H1 (cell line): Measurements from ENCODE around the gene ZNF229. TPM values are rescaled to one million over a fixed set of nuclear protein-coding genes. Genes with fewer than 3 reads are reported as not detected.

Source experiments
- CTCF ChIA-PET: fragments of 300-600 bp; sonication (Branson Sonifier 250); formaldehyde crosslinking; loops from one replicate; lab custom pipeline; 2021; ENCODE audit not compliant: partially characterized antibody; lab: Charles Lee
- POLR2A ChIA-PET: fragments of 300-600 bp; sonication (Branson Sonifier 250); formaldehyde crosslinking; loops from one replicate; lab custom pipeline; 2021; ENCODE audit warnings: inconsistent platforms; ENCODE audit not compliant: partially characterized antibody; lab: Charles Lee
- DNase-seq, 2 experiments: peaks; one replicate each; pipeline versions ENCODE4 v3.0.0 to v3.0.0-alpha.2; 2010 to 2022; ENCODE audit warnings: low spot score in 2 of 2, low read depth in 1 of 2, mixed read lengths in 1 of 2
- FAIRE-seq: peaks from 2 replicates; lab custom pipeline; 2011; peaks lifted over from hg19 to GRCh38; lab: Jason Lieb, UNC
- H2AFZ ChIP-seq: 2 replicates; pipeline ENCODE4 v1.8.1; 2012; ENCODE audit warnings: low read length, inconsistent platforms
- H2AK5ac ChIP-seq: 2 replicates; pipeline ENCODE4 v1.6.1; 2013; ENCODE audit warnings: low read depth, low read length
- H2BK120ac ChIP-seq: replicated peaks from 2 replicates; pipeline ENCODE3; 2013; ENCODE audit warnings: low read depth, low read length, inconsistent platforms
- H2BK12ac ChIP-seq: 2 replicates; pipeline ENCODE4 v1.6.1; 2013; ENCODE audit warnings: low read depth, low read length
- H2BK15ac ChIP-seq: 2 replicates; pipeline ENCODE4 v1.6.1; 2013; ENCODE audit warnings: low read length
- H2BK20ac ChIP-seq: 2 replicates; pipeline ENCODE4 v1.6.1; 2013; ENCODE audit warnings: low read length
- H2BK5ac ChIP-seq: 2 replicates; pipeline ENCODE4 v1.6.1; 2013; ENCODE audit warnings: low read depth, low read length
- H3K14ac ChIP-seq: 2 replicates; pipeline ENCODE4 v1.6.1; 2013; ENCODE audit warnings: inconsistent platforms; ENCODE audit not compliant: insufficient read length
- H3K18ac ChIP-seq: 2 replicates; pipeline ENCODE4 v1.6.1; 2013; ENCODE audit warnings: low read length; ENCODE audit errors: extremely low read depth
- H3K23ac ChIP-seq: 2 replicates; pipeline ENCODE4 v1.6.1; 2013; ENCODE audit warnings: inconsistent platforms; ENCODE audit not compliant: insufficient read length
- H3K23me2 ChIP-seq: 2 replicates; pipeline ENCODE4 v1.6.1; 2013; ENCODE audit warnings: low read depth, low read length
- H3K27ac ChIP-seq: 2 replicates; pipeline ENCODE4 v1.6.1; 2011; ENCODE audit warnings: low read depth, low read length, inconsistent platforms
- H3K27me3 ChIP-seq, 4 experiments: replicated peaks in 1 of 4; 1 replicate in 1 of 4; 2 replicates in 3 of 4; pipeline versions ENCODE4 v1.6.1 to v1.8.1; 2011 to 2013; ENCODE audit warnings: low read length in 3 of 4, mild to moderate bottlenecking in 3 of 4, inconsistent platforms in 2 of 4, mixed read lengths in 2 of 4, moderate library complexity in 1 of 4; ENCODE audit not compliant: control insufficient read depth in 3 of 4, insufficient read depth in 3 of 4; ENCODE audit errors: extremely low read depth in 1 of 4
- H3K36me3 ChIP-seq, 4 experiments: 2 replicates each; pipeline versions ENCODE4 v1.6.1 to v1.8.1; 2011 to 2013; ENCODE audit warnings: mild to moderate bottlenecking in 4 of 4, low read length in 3 of 4, moderate library complexity in 2 of 4, control low read depth in 1 of 4, inconsistent platforms in 1 of 4; ENCODE audit not compliant: insufficient read depth in 4 of 4, control insufficient read depth in 2 of 4
- H3K4ac ChIP-seq: replicated peaks from 2 replicates; pipeline ENCODE3; 2013; ENCODE audit warnings: low read length, low read depth, mixed read lengths, inconsistent platforms; ENCODE audit not compliant: insufficient read length
- H3K4me1 ChIP-seq, 4 experiments: replicated peaks in 1 of 4; 1 replicate in 1 of 4; 2 replicates in 3 of 4; pipeline versions ENCODE4 v1.6.1 to v1.8.1; 2011 to 2013; ENCODE audit warnings: low read length in 3 of 4, inconsistent platforms in 2 of 4, mixed read lengths in 1 of 4; ENCODE audit not compliant: insufficient read depth in 4 of 4, control insufficient read depth in 3 of 4
- H3K4me2 ChIP-seq, 2 experiments: 2 replicates each; pipeline versions ENCODE4 v1.6.1 to v1.8.1; 2011 to 2013; ENCODE audit warnings: low read depth in 2 of 2, low read length in 2 of 2, control low read depth in 1 of 2, inconsistent platforms in 1 of 2, mild to moderate bottlenecking in 1 of 2; ENCODE audit not compliant: insufficient read depth in 1 of 2
- H3K4me3 ChIP-seq, 4 experiments: fragments of 200-600, 300-600 bp in 1 of 4; sonication (generic), shearing (Covaris generic), sonication (Bioruptor Twin) in 1 of 4; 2 replicates each; pipeline versions ENCODE4 v1.5.1 to v1.8.1; 2011 to 2016; ENCODE audit warnings: low read length in 4 of 4, low read depth in 3 of 4, control low read depth in 2 of 4, inconsistent platforms in 2 of 4, mild to moderate bottlenecking in 2 of 4, mixed read lengths in 1 of 4, moderate library complexity in 1 of 4; ENCODE audit not compliant: insufficient read depth in 2 of 4; ENCODE audit errors: extremely low read depth in 1 of 4
- H3K56ac ChIP-seq: replicated peaks from 2 replicates; pipeline ENCODE3; 2013; ENCODE audit warnings: low read depth, mild to moderate bottlenecking, mixed read lengths, low read length, inconsistent platforms; ENCODE audit not compliant: insufficient read length
- H3K79me1 ChIP-seq: 2 replicates; pipeline ENCODE4 v1.6.1; 2013; ENCODE audit warnings: low read depth, low read length, control low read depth
- H3K79me2 ChIP-seq, 2 experiments: 2 replicates each; pipeline versions ENCODE4 v1.6.1 to v1.8.1; 2012 to 2013; ENCODE audit warnings: low read length in 2 of 2, mild to moderate bottlenecking in 2 of 2, inconsistent platforms in 1 of 2; ENCODE audit not compliant: insufficient read depth in 2 of 2, control insufficient read depth in 1 of 2
- H3K9ac ChIP-seq, 4 experiments: replicated peaks in 1 of 4; 1 replicate in 1 of 4; 2 replicates in 3 of 4; pipeline versions ENCODE4 v1.6.1 to v1.8.1; 2011 to 2013; ENCODE audit warnings: low read depth in 3 of 4, low read length in 3 of 4, control low read depth in 2 of 4, mild to moderate bottlenecking in 2 of 4, moderate library complexity in 2 of 4, inconsistent platforms in 1 of 4; ENCODE audit errors: extremely low read depth in 1 of 4
- H3K9me3 ChIP-seq, 2 experiments: 2 replicates each; pipeline versions ENCODE4 v1.6.1 to v1.8.1; 2012 to 2013; ENCODE audit warnings: mild to moderate bottlenecking in 2 of 2, moderate library complexity in 2 of 2, control low read depth in 1 of 2, inconsistent platforms in 1 of 2, low read depth in 1 of 2, low read length in 1 of 2, mixed read lengths in 1 of 2; ENCODE audit not compliant: insufficient read depth in 2 of 2
- H4K20me1 ChIP-seq, 2 experiments: replicated peaks in 1 of 2; 2 replicates each; pipeline versions ENCODE3 to v1.8.1; 2011 to 2013; ENCODE audit warnings: inconsistent platforms in 2 of 2, low read length in 2 of 2, mild to moderate bottlenecking in 1 of 2; ENCODE audit not compliant: insufficient read depth in 2 of 2, control insufficient read depth in 1 of 2
- H4K5ac ChIP-seq: 2 replicates; pipeline ENCODE4 v1.6.1; 2013; ENCODE audit warnings: low read length, low read depth, mixed read lengths, inconsistent platforms; ENCODE audit not compliant: insufficient read length
- H4K8ac ChIP-seq: 2 replicates; pipeline ENCODE4 v1.8.0; 2013; ENCODE audit warnings: mild to moderate bottlenecking, moderate library complexity, low read length, inconsistent platforms; ENCODE audit not compliant: insufficient read depth; ENCODE audit errors: extremely low read depth
- H4K91ac ChIP-seq: replicated peaks from 2 replicates; pipeline ENCODE3; 2013; ENCODE audit warnings: low read length, mixed read lengths, inconsistent platforms; ENCODE audit not compliant: insufficient read length
- CTBP2 ChIP-seq: IDR thresholded peaks from 2 replicates; pipeline ENCODE4 v1.7.0; 2011; ENCODE audit warnings: borderline replicate concordance, mild to moderate bottlenecking, moderate library complexity, mixed read lengths, low read length; ENCODE audit not compliant: insufficient read depth, insufficient read length
- GABPA ChIP-seq: IDR thresholded peaks from 2 replicates; pipeline ENCODE4 v1.6.1; 2011; ENCODE audit warnings: mild to moderate bottlenecking, low read length, moderate library complexity, borderline replicate concordance; ENCODE audit not compliant: insufficient read depth
- YY1 ChIP-seq: IDR thresholded peaks from 2 replicates; pipeline ENCODE4 v1.6.1; 2011; ENCODE audit warnings: low read depth, mild to moderate bottlenecking, low read length
- WGBS, 2 experiments: shearing (Covaris generic) in 1 of 2; methylation state at CpG; one replicate each; pipeline versions ENCODE4 v1.1.6 to v1.1.7; 2013 to 2015; ENCODE audit warnings: low lambda C conversion rate in 2 of 2, mixed read lengths in 2 of 2, inconsistent platforms in 1 of 2, low coverage in 1 of 2, missing lambda C conversion rate in 1 of 2; ENCODE audit not compliant: insufficient replicate concordance in 2 of 2, insufficient coverage in 1 of 2, insufficient read length in 1 of 2; ENCODE audit errors: extremely low coverage in 1 of 2, missing lambda C conversion rate in 1 of 2; 5-methylcytosine and 5-hydroxymethylcytosine counted together
- long read RNA-seq, 2 experiments: library from RNA in 1 of 2; library from capped mRNA in 1 of 2; stranded (forward); transcript quantifications; one replicate each; pipeline ENCODE4 v2.0.0, GENCODE V29; 2021; ENCODE audit warnings: inconsistent platforms in 1 of 2
- polyA minus RNA-seq, 3 experiments: library from RNA; depleted of rRNA, polyadenylated mRNA; stranded (reverse); fragments of >200 nt; gene quantifications; 1 replicate in 2 of 3; 2 replicates in 1 of 3; pipeline ENCODE4 v1.2.3, GENCODE V29; 2011
- polyA plus RNA-seq, 7 experiments: library from polyadenylated mRNA; depleted of rRNA in 3 of 7; stranded (reverse) in 5 of 7; unstranded in 2 of 7; fragments of >200 nt in 5 of 7; fragments of 200-250 nt in 2 of 7; gene quantifications; 1 replicate in 5 of 7; 2 replicates in 1 of 7; 4 replicates in 1 of 7; pipeline versions ENCODE4 v1.2.1 to v1.2.3, GENCODE V29; 2011 to 2013; ENCODE audit warnings: missing spikeins in 2 of 7, mixed read lengths in 2 of 7
- total RNA-seq: library from RNA; stranded (reverse); fragmentation: NEBNext Ultra II Directional; extraction: Animal tissue kit (Norgen Biotek cat#: 25700); gene quantifications from 2 replicates; pipeline ENCODE4 v1.2.1, GENCODE V29; 2021

Gene ZNF229
- total RNA-seq (3.0 and 3.9 TPM in 2 replicates), polyA plus RNA-seq (2011; rRNA removed) (0.49 and 0.74 TPM in 2 replicates), polyA minus RNA-seq (2011; rRNA and poly(A)+ RNA removed) (3.5 and 4.6 TPM in 2 replicates)
- 1.1 TPM for polyA plus RNA-seq (2011; cell fraction: cytosol; rRNA removed)
- polyA plus RNA-seq (2011; cell fraction: nucleus; rRNA removed) = 0.93 TPM
- 1.9 to 3.9 TPM (median 2.1 TPM) in 4 replicates for polyA plus RNA-seq (2012, experiment 1 of 2)
- 0.10 TPM for polyA plus RNA-seq (2012, experiment 2 of 2)
- polyA plus RNA-seq (2013, experiment 1 of 2) = 2.8 TPM
- polyA plus RNA-seq (2013, experiment 2 of 2) = 2.7 TPM
- polyA minus RNA-seq (2011; cell fraction: cytosol; rRNA and poly(A)+ RNA removed) = 4.0 TPM
- 4.6 TPM for polyA minus RNA-seq (2011; cell fraction: nucleus; rRNA and poly(A)+ RNA removed)
- long read RNA-seq, experiment 1, partial matches to known transcripts = 0 of 5 reads
- long read RNA-seq, experiment 1, other reads (novel, unspliced or antisense) = 5 of 5 reads
- long read RNA-seq, experiment 2, full-length matches to known transcripts = 1 of 1 reads
- long read RNA-seq, experiment 2, partial matches to known transcripts = 0 of 1 reads
- long read RNA-seq, experiment 2, other reads (novel, unspliced or antisense) = 0 of 1 reads

GRCh38 chr19:44447916-44448674 is at the start of gene ZNF229:
TSS of gene ZNF229 (minus strand) at chr19:44448472. CDS start at chr19:44442847, 5,625 bp downstream.
- H3K4ac ChIP-seq = no peak within 1 kb of the TSS
- no peak within 1 kb of the TSS for H2BK120ac ChIP-seq
- CTCF ChIA-PET = no interaction called here
- H3K9ac ChIP-seq = peak within 1 kb of the TSS in 2 of 4 experiments; percentile 25 to 84; a peak in 3 of 7 replicates
- H3K36me3 ChIP-seq = peaks cover 0 to 5% (median 2%) of the 10 kb centered on the region in 4 experiments; a peak in 3 of 8 replicates
- no peak within 1 kb of the TSS; the same call in 1 of the 2 replicates for H2BK5ac ChIP-seq
- H3K14ac ChIP-seq = no peak within 1 kb of the TSS
- WGBS, 2 experiments = 36% methylated on average over 42 of the region's 45 CpGs; no CpG with 5 or more reads in 1 of the 2 experiments
- POLR2A ChIA-PET = no interaction called here
- H3K79me1 ChIP-seq = no peaks in the 10 kb centered on the region
- no peaks in the 10 kb centered on the region for H3K27me3 ChIP-seq
- H2BK15ac ChIP-seq = no peak within 1 kb of the TSS
- no peak within 1 kb of the TSS for H2AK5ac ChIP-seq
- H3K9me3 ChIP-seq = peaks cover 49 to 53% of the 10 kb centered on the region in 2 experiments; a peak in 3 of 4 replicates
- 0 out of 2 replicates have a peak within 1 kb of the TSS, but pooled peaks have one; percentile 27 for H2BK12ac ChIP-seq
- H3K56ac ChIP-seq = no peak within 1 kb of the TSS
- DNase-seq (peak; percentile 83 to 86), FAIRE-seq (peak; percentile 84)
- no peak within 1 kb of the TSS for H4K5ac ChIP-seq
- H3K27ac ChIP-seq = no peak within 1 kb of the TSS
- no peak within 1 kb of the TSS for H2BK20ac ChIP-seq
- no peaks in the 10 kb centered on the region; a peak in 1 of 7 replicates for H3K4me1 ChIP-seq
- peak within 1 kb of the TSS; percentile 69 to 96 (median 74) for H3K4me3 ChIP-seq
- no peak within 1 kb of the TSS for H3K23ac ChIP-seq
- peak within 1 kb of the TSS; percentile 94 for H2AFZ ChIP-seq
- no peak within 1 kb of the TSS; the same call in 1 of the 2 replicates for H3K18ac ChIP-seq
- H4K8ac ChIP-seq = peak within 1 kb of the TSS; percentile 90
- no peak within 1 kb of the TSS for H4K91ac ChIP-seq
- no peaks in the 10 kb centered on the region for H4K20me1 ChIP-seq
- H3K4me2 ChIP-seq = peak within 1 kb of the TSS; percentile 73 to 89
- H3K23me2 ChIP-seq = peaks cover 2% of the 10 kb centered on the region; the same call in 1 of the 2 replicates
- H3K79me2 ChIP-seq = no peaks in the 10 kb centered on the region
- TF ChIP-seq CTBP2 (no peak), YY1 (no peak), GABPA (peak; percentile 92)
